Stimulated activated CD4-positive, alpha-beta T cell treated with anti-CD3 and anti-CD28 coated beads, Interleukin-1b, Interleukin-23, amount 100 ng/mL, for 1 hour (primary cell): Measurements from ENCODE around the gene TMEM14A.
A peak's percentile ranks its signal among the peaks of the same experiment; 100 is the strongest.
"Not testable (repeated sequence)": the region's sequence is repeated elsewhere in the genome, so short reads cannot be mapped to it uniquely, and the experiment has no call there.

ENCODE experiments used
- DNase-seq, 2 donors: peaks; one replicate each; pipeline ENCODE4 v3.0.0-alpha.2; 2020; ENCODE audit warnings: low read depth in 2 of 2

The TMEM14A gene

DNA sequence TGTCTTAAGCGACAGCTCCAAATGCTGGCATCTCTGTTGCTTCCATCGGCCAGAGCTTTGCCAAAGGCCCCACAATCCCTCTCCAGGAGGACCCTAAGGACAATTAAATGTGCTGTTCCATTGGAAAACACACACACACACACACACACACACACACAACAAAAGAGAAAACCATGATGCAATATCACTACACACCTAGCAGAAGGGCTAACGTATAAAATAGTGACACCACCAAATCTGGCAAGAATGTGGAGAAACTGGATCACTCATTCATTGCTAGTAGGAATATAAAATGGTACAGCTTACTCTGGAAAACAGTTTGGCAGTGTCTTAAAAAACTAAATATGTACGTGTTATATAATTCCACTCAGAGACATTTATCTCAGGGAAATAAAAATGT is 13.0 kb upstream of the TMEM14A start:
- DNase-seq: no peak

GRCh38 chr6:52661551-52661950 is 9.4 kb upstream of the TMEM14A start:
- DNase-seq: no peak

DNA sequence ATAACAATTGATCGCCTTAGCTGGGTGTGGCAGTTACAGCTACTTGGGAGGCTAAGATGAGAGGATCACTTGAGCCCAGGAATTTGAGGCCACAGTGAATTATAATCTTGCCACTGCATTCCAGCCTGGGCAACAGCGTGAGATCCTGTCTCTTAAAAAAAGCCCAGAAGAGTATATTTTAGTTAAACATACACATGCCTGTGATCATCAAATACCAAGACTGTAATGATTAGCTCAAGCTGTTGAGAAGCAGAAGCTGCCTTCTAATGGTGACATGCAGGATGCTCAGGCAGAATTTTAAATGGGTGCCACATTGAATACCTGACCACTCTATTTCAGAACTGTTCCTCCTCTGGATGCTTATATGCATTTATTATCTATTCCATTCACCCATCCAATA is 8.9 kb upstream of the TMEM14A start:
- no peak for DNase-seq

GRCh38 chr6:52663120-52663935 is 7.6 kb upstream of the TMEM14A start:
- DNase-seq: peak in 1 of 2 donors; percentile 15

DNA sequence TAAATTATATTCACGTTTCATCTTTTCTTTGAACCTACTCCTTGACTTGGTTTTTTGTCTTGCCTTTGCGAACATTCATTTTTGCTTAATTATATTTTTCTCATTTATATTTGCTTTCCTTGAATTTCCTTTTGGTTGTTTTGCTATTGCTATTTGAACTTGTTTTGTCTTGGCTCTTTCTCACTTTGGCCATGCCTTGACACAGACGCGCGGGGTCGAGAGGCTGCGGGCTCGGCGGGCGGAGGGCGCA is 7.1 kb upstream of the TMEM14A start:
- DNase-seq: no peak

GRCh38 chr6:52664186-52664990 is 6.5 kb upstream of the TMEM14A start:
- DNase-seq: peak in 1 of 2 donors; percentile 16

DNA sequence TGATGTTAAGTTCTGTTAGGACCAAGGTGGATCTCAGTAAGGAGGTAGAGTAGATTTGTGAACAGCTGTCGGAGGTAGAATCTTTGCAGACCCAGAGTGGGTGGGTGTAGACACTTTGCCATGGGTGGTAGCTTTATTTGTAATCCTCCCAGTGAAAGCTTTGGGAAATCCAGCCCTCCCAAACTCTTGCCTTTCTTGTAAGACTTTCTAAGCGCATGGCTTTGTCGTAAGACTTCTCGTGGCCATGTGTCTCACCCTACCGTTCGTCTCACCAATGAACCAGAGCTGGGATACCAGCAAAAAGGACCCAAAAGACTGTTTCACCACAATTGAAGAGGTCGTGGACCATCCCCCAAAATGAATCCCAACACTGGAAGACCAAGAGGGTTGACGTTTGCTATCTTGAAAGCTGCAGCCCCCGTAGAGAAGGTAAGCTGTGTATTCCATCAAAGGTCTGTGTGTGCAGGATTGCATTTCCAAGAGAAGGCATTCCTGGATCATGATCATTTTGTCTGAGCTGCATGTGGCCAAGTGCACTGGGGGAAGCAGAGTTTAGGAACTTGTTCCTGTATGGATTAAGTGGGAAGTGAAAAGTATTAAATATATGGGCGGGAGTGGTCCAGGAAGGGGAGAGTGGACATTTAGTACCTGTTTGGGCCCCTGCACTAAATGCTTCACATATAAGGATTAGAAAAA is 5.8 kb upstream of the TMEM14A start:
- DNase-seq: no peak

DNA sequence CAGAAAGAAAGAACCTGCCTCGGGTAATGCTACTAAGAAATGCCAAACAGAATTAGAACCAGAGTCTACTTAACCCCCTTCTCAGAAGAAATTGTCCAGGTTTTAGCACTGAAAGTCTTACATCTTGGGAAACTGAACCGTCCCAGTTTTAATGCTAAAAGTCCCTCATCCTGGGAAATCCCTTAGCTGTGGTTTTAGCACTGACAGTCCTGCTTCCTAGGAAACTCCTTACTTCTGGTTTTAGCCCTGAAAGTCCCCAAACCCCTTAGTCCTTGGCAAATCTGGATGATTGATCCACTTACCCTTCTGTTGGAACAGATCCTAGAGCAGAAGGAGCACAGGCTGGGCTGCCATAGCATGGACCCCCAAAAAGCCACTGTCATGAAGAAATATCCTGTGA is 4.8 kb upstream of the TMEM14A start:
- no peak for DNase-seq

- no peak for DNase-seq
These were observed 4.4 kb upstream of the TMEM14A start for GRCh38 chr6:52666523-52666922.

GRCh38 chr6:52667572-52667971 is 3.3 kb upstream of the TMEM14A start:
- DNase-seq: no peak

DNA sequence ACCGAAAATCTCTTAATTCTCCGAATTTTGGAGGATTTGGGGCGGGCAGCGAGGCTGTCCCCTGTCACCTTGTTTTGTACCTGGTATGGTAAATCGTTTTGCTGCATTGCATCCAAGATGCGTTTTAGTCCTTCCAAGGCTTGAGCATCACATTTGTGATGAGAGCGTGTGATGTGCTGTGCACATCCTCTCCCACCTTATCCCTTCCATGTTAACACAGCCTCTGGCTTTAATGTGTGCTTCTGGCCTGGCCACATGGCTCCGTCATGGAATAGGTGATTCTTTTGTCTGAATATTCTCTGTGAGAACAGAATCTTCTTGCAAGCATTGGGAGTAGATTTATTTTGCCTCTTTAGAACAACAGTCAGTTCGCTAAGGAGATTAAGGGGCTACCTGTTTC is 763 bp downstream of the TMEM14A start:
- DNase-seq: no peak

GRCh38 chr6:52672412-52673025 is 1.6 kb downstream of the TMEM14A start:
- no peak for DNase-seq

- DNase-seq: no peak
These were observed 3.8 kb downstream of the TMEM14A start for GRCh38 chr6:52674666-52675065.

- no peak for DNase-seq
These were observed 4.5 kb downstream of the TMEM14A start for GRCh38 chr6:52675372-52675771.

GRCh38 chr6:52676631-52677030 is 5.7 kb downstream of the TMEM14A start:
- DNase-seq: not testable (repeated sequence)

- DNase-seq: no peak
These were observed 10.5 kb downstream of the TMEM14A start for GRCh38 chr6:52681416-52681815.

GRCh38 chr6:52686878-52687699 is 16.2 kb downstream of the TMEM14A start:
- no peak for DNase-seq

GRCh38 chr6:52689857-52690256 is 18.9 kb downstream of the TMEM14A start:
- DNase-seq: no peak

- no peak for DNase-seq
These were observed 20.8 kb downstream of the TMEM14A start for GRCh38 chr6:52691718-52692117.

DNA sequence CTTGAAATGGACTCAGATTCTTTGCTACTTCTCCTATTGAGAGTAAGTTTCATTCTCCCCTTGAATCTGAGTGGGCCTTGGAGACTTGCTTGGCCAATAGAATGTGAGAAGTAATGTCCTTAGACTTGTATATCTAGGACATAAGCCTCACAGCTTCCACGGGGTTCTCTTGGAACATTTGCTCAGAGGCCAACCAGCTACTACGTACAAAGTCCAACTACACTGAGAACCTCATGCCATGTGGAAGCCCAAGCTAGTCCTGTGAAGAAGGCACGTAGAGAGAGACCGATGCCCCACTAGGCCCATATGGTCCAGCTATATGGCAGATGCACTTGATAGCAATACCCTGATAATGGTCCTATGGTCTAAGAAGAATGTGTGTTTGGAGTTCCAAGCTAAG is 22.9 kb downstream of the TMEM14A start:
- DNase-seq: no peak

DNA sequence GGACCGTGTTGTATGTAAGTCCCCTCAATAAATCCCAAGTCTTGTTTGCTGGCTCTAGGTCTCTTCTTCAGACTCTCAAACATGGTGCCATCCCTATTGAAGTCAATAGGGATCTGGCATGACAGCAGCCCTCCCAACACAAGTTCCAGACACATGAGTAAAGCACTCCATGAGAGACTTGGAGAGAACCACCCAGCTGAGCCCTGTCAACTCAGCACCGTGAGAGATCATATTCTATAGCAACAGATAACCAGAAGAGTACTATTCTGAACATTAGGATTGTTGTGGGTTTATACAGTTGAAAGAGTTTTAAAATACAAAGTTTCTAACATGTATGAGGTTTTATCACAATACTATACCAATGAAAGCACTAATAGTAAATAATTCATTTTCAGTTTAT is 23.5 kb downstream of the TMEM14A start:
- no peak for DNase-seq
